Caco-2 (cell line): ENCODE results near the gene CHI3L1. TPM values are rescaled to one million over a fixed set of nuclear protein-coding genes. Genes with fewer than 3 reads are reported as not detected.

Source experiments
- BruUV-seq: library from RNA; stranded (reverse); fragments of 400-500 nt; replicated peaks from 2 replicates; lab custom pipeline; 2021; lab: Mats Ljungman, UMichigan
- CTCF ChIA-PET: fragments of 300-600 bp; sonication (Branson Sonifier 250); formaldehyde crosslinking; loops from one replicate; lab custom pipeline; 2022; ENCODE audit warnings: antibody characterized with exemption; lab: Charles Lee
- POLR2A ChIA-PET: fragments of 300-600 bp; sonication (Branson Sonifier 250); formaldehyde crosslinking; loops from one replicate; lab custom pipeline; 2022; ENCODE audit warnings: antibody characterized with exemption; lab: Charles Lee
- DNase-seq, 2 experiments: peaks; one replicate each; pipeline versions ENCODE4 v3.0.0 to v3.0.0-alpha.2; 2020 to 2022
- H3K27me3 ChIP-seq: replicated peaks from 2 replicates; pipeline ENCODE4 v1.6.0; 2011; ENCODE audit warnings: low read length; ENCODE audit not compliant: control insufficient read depth, insufficient read depth
- H3K36me3 ChIP-seq: 2 replicates; pipeline ENCODE4 v1.5.1; 2011; ENCODE audit warnings: low read length; ENCODE audit not compliant: control insufficient read depth, insufficient read depth
- H3K4me1 ChIP-seq: fragments of 250-450 bp; sonication (Bioruptor Pico); 2 replicates; pipeline ENCODE4 v1.5.1; 2020; ENCODE audit warnings: mild to moderate bottlenecking
- H3K4me3 ChIP-seq: 2 replicates; pipeline ENCODE4 v1.5.1; 2011; ENCODE audit warnings: low read depth, mild to moderate bottlenecking, control low read depth, low read length
- H3K9me3 ChIP-seq: fragments of 250-450 bp; sonication (Bioruptor Pico); 2 replicates; pipeline ENCODE4 v1.5.1; 2020; ENCODE audit warnings: mild to moderate bottlenecking, moderate library complexity
- H3K27ac Mint-ChIP-seq: one replicate; pipeline ENCODE4 v1.8.0; 2022; ENCODE audit warnings: mixed read lengths; ENCODE audit not compliant: unreplicated experiment
- H3K27me3 Mint-ChIP-seq: one replicate; pipeline ENCODE4 v1.8.0; 2022; ENCODE audit warnings: mixed read lengths; ENCODE audit not compliant: insufficient read depth, unreplicated experiment
- H3K36me3 Mint-ChIP-seq: one replicate; pipeline ENCODE4 v1.8.0; 2022; ENCODE audit warnings: mild to moderate bottlenecking, mixed read lengths; ENCODE audit not compliant: insufficient read depth, unreplicated experiment
- H3K4me1 Mint-ChIP-seq: one replicate; pipeline ENCODE4 v1.8.0; 2022; ENCODE audit warnings: low read depth, mixed read lengths; ENCODE audit not compliant: unreplicated experiment
- H3K4me3 Mint-ChIP-seq: one replicate; pipeline ENCODE4 v1.8.0; 2022; ENCODE audit warnings: mild to moderate bottlenecking, moderate library complexity, mixed read lengths; ENCODE audit not compliant: unreplicated experiment
- H3K9me3 Mint-ChIP-seq: one replicate; pipeline ENCODE4 v1.8.0; 2022; ENCODE audit warnings: mixed read lengths; ENCODE audit not compliant: unreplicated experiment
- CTCF ChIP-seq, 2 experiments: fragments of 200-600 bp in 1 of 2; IDR thresholded peaks; 1 replicate in 1 of 2; 2 replicates in 1 of 2; pipeline versions ENCODE4 v1.5.1 to v1.8.0; 2011 to 2022; ENCODE audit warnings: antibody characterized with exemption in 1 of 2, control low read depth in 1 of 2, inconsistent platforms in 1 of 2, low read depth in 1 of 2, low read length in 1 of 2, mild to moderate bottlenecking in 1 of 2, moderate library complexity in 1 of 2; ENCODE audit not compliant: insufficient read depth in 1 of 2, severe bottlenecking in 1 of 2, unreplicated experiment in 1 of 2
- intact Hi-C: fragments of 100-400 bp; cut with micrococcal nuclease; formaldehyde crosslinking; loops from one replicate; pipeline ENCODE4 v1.10.0; 2022; ENCODE audit not compliant: unreplicated experiment
- total RNA-seq: library from RNA; stranded (reverse); gene quantifications from 2 replicates; pipeline ENCODE4 v1.2.3, GENCODE V29; 2022

Gene CHI3L1
- total RNA-seq, 1 experiment from 2014 or later: 235 TPM

- Mint-ChIP-seq H3K27me3 (no peaks in the 10 kb centered on the region), H3K4me3 (no peak overlapping the region), H3K9me3 (no peaks in the 10 kb centered on the region), H3K27ac (peak overlapping the region; percentile 86), H3K4me1 (peaks cover 51% of the 10 kb centered on the region), H3K36me3 (peaks cover 45% of the 10 kb centered on the region)
- Histone ChIP-seq H3K36me3 (no peaks in the 10 kb centered on the region), H3K4me1 (peaks cover 49% of the 10 kb centered on the region), H3K9me3 (no peaks in the 10 kb centered on the region), H3K4me3 (no peak overlapping the region), H3K27me3 (no peaks in the 10 kb centered on the region)
- DNase-seq: no peak
- no peak for TF ChIP-seq CTCF (IDR thresholded peaks at IDR 0.05; ENCODE audit: insufficient read depth in 1 of 2, low read depth in 1 of 2, low read length in 1 of 2, severe bottlenecking in 1 of 2, unreplicated experiment in 1 of 2)
- no TSS peak for BruUV-seq
- POLR2A ChIA-PET: no interaction called here
- CTCF ChIA-PET: interaction anchor here (0.6 to 1.2 kb wide), 3 partner anchors 42 to 757 kb away, joined by 3 to 4 read pairs (median 3); no protein-coding TSS in a partner anchor
- intact Hi-C loops: no loop called here
Observed at GRCh38 chr1:203168256-203168786, 18.2 kb downstream of the CHI3L1 start.

DNA sequence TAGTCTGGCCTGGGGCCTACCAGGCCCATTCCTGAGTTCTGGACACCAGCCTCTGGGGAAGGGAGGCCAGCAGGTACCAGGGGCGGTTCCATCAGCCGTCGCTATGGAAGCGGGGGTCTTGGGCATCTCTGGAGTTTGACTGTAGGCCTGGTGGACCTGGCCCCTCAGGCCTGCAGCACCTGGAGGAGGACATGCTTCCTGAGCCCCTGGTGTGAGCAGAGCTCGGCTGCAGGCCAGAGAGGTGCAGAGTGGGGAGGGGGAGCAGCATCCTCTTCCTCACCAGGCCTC, 18.6 kb downstream of the CHI3L1 start:
- peaks cover 51% of the 10 kb centered on the region for H3K4me1 Mint-ChIP-seq
- H3K36me3 Mint-ChIP-seq: peaks cover 50% of the 10 kb centered on the region
- DNase-seq: no peak
- H3K4me1 ChIP-seq: peaks cover 50% of the 10 kb centered on the region
- POLR2A ChIA-PET: no interaction called here
- H3K9me3 ChIP-seq: no peaks in the 10 kb centered on the region
- peak overlapping the region; percentile 86 for H3K27ac Mint-ChIP-seq
- no peaks in the 10 kb centered on the region for H3K9me3 Mint-ChIP-seq
- intact Hi-C loops: no loop called here
- H3K36me3 ChIP-seq: no peaks in the 10 kb centered on the region
- CTCF ChIA-PET: interaction anchor here (0.6 to 1.2 kb wide), 2 partner anchors 48 to 758 kb away, joined by 3 read pairs; no protein-coding TSS in a partner anchor
- no peak overlapping the region for H3K4me3 Mint-ChIP-seq
- no peaks in the 10 kb centered on the region for H3K27me3 Mint-ChIP-seq
- no peaks in the 10 kb centered on the region for H3K27me3 ChIP-seq
- no TSS peak for BruUV-seq
- H3K4me3 ChIP-seq: no peak overlapping the region
- no peak for TF ChIP-seq CTCF (IDR thresholded peaks at IDR 0.05; ENCODE audit: insufficient read depth in 1 of 2, low read depth in 1 of 2, low read length in 1 of 2, severe bottlenecking in 1 of 2, unreplicated experiment in 1 of 2)

- no peak overlapping the region for H3K4me3 ChIP-seq
- no peak for TF ChIP-seq CTCF (IDR thresholded peaks at IDR 0.05; ENCODE audit: insufficient read depth in 1 of 2, low read depth in 1 of 2, low read length in 1 of 2, severe bottlenecking in 1 of 2, unreplicated experiment in 1 of 2)
- no peaks in the 10 kb centered on the region for H3K36me3 ChIP-seq
- peaks cover 50% of the 10 kb centered on the region for H3K4me1 ChIP-seq
- no peaks in the 10 kb centered on the region for H3K9me3 ChIP-seq
- CTCF ChIA-PET: interaction anchor here (0.6 to 2.0 kb wide), 5 partner anchors 26 to 759 kb away, joined by 3 to 19 read pairs (median 6); no protein-coding TSS in a partner anchor
- H3K27me3 Mint-ChIP-seq: no peaks in the 10 kb centered on the region
- no peak for DNase-seq
- H3K9me3 Mint-ChIP-seq: no peaks in the 10 kb centered on the region
- BruUV-seq: no TSS peak
- no peaks in the 10 kb centered on the region for H3K27me3 ChIP-seq
- peaks cover 45% of the 10 kb centered on the region for H3K4me1 Mint-ChIP-seq
- peak overlapping the region; percentile 46 for H3K27ac Mint-ChIP-seq
- POLR2A ChIA-PET: interaction anchor here (0.6 kb wide), 1 partner anchor 39 kb away, joined by 3 read pairs; no protein-coding TSS in a partner anchor
- H3K4me3 Mint-ChIP-seq: no peak overlapping the region
- peaks cover 50% of the 10 kb centered on the region for H3K36me3 Mint-ChIP-seq
- intact Hi-C loops: no loop called here
Observed at GRCh38 chr1:203167026-203167912, 19.2 kb downstream of the CHI3L1 start.
